ENCODE data around the gene PRPF40B. TPM values are rescaled to one million over a fixed set of nuclear protein-coding genes. Genes with fewer than 3 reads are reported as not detected.

Gene PRPF40B
- total RNA-seq, 4 donors from 2014 or later: 3.7 to 18.2 (median 15.5) TPM

DNA sequence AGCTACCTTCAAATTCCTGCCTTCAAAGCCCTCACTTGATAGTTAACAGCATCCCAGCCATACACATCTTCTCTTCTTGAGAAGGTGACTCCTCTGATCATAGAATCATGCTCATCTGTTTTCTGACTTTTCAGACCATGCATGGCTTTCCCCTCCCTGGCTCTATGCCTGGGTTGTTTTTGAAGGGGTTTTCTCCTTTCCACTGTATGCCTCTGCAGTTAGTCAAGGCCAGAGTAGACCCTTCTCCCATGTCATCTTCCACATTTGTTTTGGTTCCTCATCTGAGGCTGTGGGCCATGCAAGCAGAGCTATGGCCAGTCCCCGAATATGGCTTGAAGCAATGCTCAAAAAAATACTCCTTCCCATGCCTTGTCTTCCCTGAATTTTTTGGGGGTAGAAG, 41.2 kb upstream of the PRPF40B start:
- H3K4me3 ChIP-seq: no peak overlapping the region
- H3K36me3 ChIP-seq: no peaks in the 10 kb centered on the region
- no peak overlapping the region for H3K27ac ChIP-seq
- no peaks in the 10 kb centered on the region for H3K9me3 ChIP-seq
- no peak for DNase-seq
- peaks cover 0 to 5% (median 0%) of the 10 kb centered on the region in 4 donors for H3K4me1 ChIP-seq
- no peaks in the 10 kb centered on the region for H3K27me3 ChIP-seq
- no peak for TF ChIP-seq POLR2A (IDR thresholded peaks at IDR 0.05)
- TF ChIP-seq, protein P1, sequence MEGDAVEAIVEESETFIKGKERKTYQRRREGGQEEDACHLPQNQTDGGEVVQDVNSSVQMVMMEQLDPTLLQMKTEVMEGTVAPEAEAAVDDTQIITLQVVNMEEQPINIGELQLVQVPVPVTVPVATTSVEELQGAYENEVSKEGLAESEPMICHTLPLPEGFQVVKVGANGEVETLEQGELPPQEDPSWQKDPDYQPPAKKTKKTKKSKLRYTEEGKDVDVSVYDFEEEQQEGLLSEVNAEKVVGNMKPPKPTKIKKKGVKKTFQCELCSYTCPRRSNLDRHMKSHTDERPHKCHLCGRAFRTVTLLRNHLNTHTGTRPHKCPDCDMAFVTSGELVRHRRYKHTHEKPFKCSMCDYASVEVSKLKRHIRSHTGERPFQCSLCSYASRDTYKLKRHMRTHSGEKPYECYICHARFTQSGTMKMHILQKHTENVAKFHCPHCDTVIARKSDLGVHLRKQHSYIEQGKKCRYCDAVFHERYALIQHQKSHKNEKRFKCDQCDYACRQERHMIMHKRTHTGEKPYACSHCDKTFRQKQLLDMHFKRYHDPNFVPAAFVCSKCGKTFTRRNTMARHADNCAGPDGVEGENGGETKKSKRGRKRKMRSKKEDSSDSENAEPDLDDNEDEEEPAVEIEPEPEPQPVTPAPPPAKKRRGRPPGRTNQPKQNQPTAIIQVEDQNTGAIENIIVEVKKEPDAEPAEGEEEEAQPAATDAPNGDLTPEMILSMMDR (IDR thresholded peaks at IDR 0.05): no peak

DNA sequence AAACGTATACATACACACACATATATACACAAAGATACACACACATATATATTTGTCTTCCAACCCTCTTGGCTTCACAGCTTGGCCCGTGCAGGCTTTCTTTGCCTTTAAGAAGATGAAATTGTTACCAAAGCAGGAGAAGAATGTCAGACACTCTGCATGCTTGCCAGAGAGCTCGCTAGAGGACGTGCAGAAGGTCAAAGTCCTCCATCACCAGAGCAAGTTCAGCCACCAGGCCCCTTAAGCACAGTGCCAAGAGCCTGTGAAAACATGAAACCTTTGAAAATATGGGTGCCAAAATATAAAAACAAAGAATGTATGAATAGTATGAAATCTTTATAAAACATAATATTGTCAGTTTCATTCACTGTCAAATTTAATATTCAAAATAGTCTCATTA, 40.5 kb upstream of the PRPF40B start:
- H3K9me3 ChIP-seq: no peaks in the 10 kb centered on the region
- H3K4me1 ChIP-seq: peaks cover 0 to 5% (median 0%) of the 10 kb centered on the region in 4 donors
- H3K36me3 ChIP-seq: no peaks in the 10 kb centered on the region
- H3K4me3 ChIP-seq: no peak overlapping the region
- DNase-seq: no peak
- no peak overlapping the region for H3K27ac ChIP-seq
- no peaks in the 10 kb centered on the region for H3K27me3 ChIP-seq
- TF ChIP-seq, protein P1 (IDR thresholded peaks at IDR 0.05): no peak
- no peak for TF ChIP-seq POLR2A (IDR thresholded peaks at IDR 0.05)

DNA sequence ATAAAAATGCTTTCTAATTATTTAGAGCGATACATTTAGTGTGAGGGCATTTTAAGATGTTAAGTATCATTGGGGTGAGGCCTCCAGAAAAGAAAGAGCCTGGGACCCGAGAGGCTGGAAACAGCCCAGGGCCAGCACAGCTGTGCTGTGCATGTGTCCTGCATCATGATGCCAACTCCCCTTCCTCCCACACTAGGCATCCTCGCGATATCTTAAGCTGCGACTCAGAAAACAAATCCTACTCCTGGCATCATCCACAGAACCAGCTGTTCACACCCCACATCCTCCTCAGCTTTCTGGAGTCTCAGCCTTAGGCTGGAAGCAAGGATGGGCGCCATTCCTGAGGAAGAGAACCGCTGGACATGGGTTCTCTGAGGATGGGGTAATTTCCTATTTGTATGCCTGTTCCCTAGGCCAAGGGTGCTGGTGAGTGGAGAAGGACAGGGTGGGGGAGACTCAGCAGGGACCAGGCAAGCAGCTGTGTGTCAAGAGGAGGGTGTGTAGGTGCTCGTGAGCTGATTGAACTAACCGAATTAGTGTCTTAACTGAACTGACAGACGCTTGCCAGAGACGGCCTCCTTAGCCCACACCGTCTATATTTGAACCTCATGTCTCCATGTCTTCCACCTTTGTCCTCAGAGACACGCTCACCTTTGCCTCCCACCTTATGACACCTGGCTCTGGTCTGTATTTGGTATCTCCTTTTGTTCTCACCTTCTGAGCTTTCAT, 39.8 kb upstream of the PRPF40B start:
- H3K27ac ChIP-seq: no peak overlapping the region
- H3K36me3 ChIP-seq: no peaks in the 10 kb centered on the region
- H3K4me3 ChIP-seq: no peak overlapping the region
- H3K4me1 ChIP-seq: peaks cover 0 to 5% (median 0%) of the 10 kb centered on the region in 4 donors
- H3K27me3 ChIP-seq: no peaks in the 10 kb centered on the region
- TF ChIP-seq, protein P1 (IDR thresholded peaks at IDR 0.05): no peak
- TF ChIP-seq POLR2A (IDR thresholded peaks at IDR 0.05): no peak
- no peaks in the 10 kb centered on the region for H3K9me3 ChIP-seq
- no peak for DNase-seq

DNA sequence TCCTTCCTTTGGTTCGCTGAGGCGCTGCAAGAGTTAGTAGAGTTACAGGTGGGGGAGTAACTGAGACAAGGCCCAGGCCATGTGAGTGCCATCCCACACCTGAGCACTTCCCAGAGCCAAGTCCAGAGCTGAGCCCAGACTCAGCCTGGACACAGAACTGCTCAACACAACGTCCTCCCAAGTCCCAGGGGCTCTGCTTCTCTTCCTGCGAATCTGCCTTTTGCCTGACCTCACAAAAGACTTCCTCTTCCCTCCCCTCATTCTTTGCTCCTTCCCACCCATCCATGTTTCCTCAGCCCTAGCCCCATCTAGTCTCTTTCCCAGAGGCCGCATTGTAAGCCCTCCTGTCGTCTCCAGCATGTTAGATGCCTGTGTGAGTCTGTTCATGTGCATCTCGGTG, 38.8 kb upstream of the PRPF40B start:
- no peaks in the 10 kb centered on the region for H3K36me3 ChIP-seq
- H3K4me1 ChIP-seq: peaks cover 0 to 5% (median 0%) of the 10 kb centered on the region in 4 donors
- no peak overlapping the region for H3K27ac ChIP-seq
- no peaks in the 10 kb centered on the region for H3K9me3 ChIP-seq
- DNase-seq: no peak
- H3K27me3 ChIP-seq: no peaks in the 10 kb centered on the region
- TF ChIP-seq POLR2A (IDR thresholded peaks at IDR 0.05): no peak
- TF ChIP-seq, protein P1 (IDR thresholded peaks at IDR 0.05): no peak
- H3K4me3 ChIP-seq: no peak overlapping the region

DNA sequence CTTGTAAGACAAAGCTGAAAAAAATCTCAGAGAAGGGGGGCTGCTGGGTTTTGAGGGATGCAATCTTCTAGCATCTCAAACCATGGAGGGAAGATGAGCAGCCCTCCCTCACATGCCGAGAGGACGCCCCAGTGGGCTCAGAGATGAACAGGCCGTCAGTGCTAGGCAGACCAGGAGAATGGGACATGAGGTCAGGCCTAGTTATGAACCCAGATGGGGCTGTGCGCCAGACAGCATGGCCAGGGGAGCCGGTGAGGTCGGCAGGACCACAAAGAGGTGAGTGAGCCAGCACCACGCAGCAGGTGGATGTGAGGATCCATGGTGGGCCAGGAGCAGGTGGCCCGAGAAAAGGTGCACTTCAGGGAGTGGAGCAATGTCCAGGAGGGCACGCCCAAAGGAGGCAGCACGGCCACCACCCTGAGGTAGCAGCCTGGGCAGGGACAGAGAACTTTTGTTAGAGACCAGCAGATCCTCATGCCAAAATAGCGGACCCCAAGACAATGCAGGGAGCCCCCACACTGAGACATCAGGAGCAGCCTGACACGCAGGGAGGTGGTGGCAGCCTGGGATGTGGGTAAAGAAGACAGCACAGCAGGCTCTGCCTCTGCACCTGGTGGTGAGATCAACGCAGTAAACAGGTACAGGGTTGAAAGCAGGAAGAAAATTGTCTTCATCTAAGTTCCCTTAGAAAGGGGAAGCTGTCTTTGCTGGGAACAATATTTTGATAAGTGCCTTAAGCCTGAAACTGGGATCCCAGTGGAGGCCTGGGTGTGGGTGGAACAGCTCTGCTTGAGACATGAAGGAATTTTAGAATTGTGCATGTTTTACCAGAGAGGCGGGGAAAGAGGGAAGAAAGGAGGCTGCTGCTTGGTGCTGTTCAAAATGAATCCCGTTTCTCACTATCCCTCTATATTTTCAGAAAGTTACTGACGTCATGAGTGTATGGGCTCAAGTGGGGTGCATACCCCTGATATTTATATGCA, 37.6 kb upstream of the PRPF40B start:
- Histone ChIP-seq H3K9me3 (no peaks in the 10 kb centered on the region), H3K27ac (no peak overlapping the region), H3K4me1 (peaks cover 0 to 5% (median 0%) of the 10 kb centered on the region in 4 donors), H3K4me3 (no peak overlapping the region), H3K36me3 (no peaks in the 10 kb centered on the region), H3K27me3 (no peaks in the 10 kb centered on the region)
- no peak for DNase-seq
- no peak for TF ChIP-seq POLR2A (IDR thresholded peaks at IDR 0.05)
- TF ChIP-seq, protein P1 (IDR thresholded peaks at IDR 0.05): no peak
